ENCODE results near the gene SCNN1A. TPM values are rescaled to one million over a fixed set of nuclear protein-coding genes. Genes with fewer than 3 reads are reported as not detected.

The SCNN1A gene
- total RNA-seq, 4 donors from 2014 or later, result 74.6 to 139 (median 119) TPM

- intact Hi-C loops (cut with DNase I; ENCODE audit: low total_unique reads), result loop anchor here (5.0 to 10.0 kb wide), 2 partner anchors 41 to 199 kb away; partner anchors contain the start of genes GAPDH and SCNN1A
- TF ChIP-seq CTCF (IDR thresholded peaks at IDR 0.05), result no peak
- TF ChIP-seq POLR2A (IDR thresholded peaks at IDR 0.05), result no peak
- WGBS, 2 donors, result 1 to 2% methylated on average over 12 of the region's 12 CpGs
- peak; percentile 93 to 98 for DNase-seq (ENCODE audit: low spot score in 2 of 2)
- H3K4me3 ChIP-seq (ENCODE audit: low read depth, poor library complexity, severe bottlenecking), result no peak overlapping the region
Measured at GRCh38 chr12:6336079-6336888, 39.1 kb downstream of the SCNN1A start.

- no peak overlapping the region for H3K4me3 ChIP-seq (ENCODE audit: low read depth, poor library complexity, severe bottlenecking)
- intact Hi-C loops (cut with DNase I; ENCODE audit: low total_unique reads), result loop anchor here (5.0 to 10.0 kb wide), 2 partner anchors 42 to 199 kb away; partner anchors contain the start of genes GAPDH and SCNN1A
- TF ChIP-seq POLR2A (IDR thresholded peaks at IDR 0.05), result no peak
- peak in 1 of 3 donors; percentile 45 for TF ChIP-seq CTCF (IDR thresholded peaks at IDR 0.05)
- 1 to 2% methylated on average over 9 to 11 of the region's 11 CpGs for WGBS, 2 donors
- peak; percentile 76 to 95 for DNase-seq (ENCODE audit: low spot score in 2 of 2)
Measured at GRCh38 chr12:6335451-6336078, 39.8 kb downstream of the SCNN1A start.

GRCh38 chr12:6334940-6335450, 40.4 kb downstream of the SCNN1A start:
- intact Hi-C loops (cut with DNase I; ENCODE audit: low total_unique reads), result loop anchor here (5.0 to 10.0 kb wide), 2 partner anchors 42 to 200 kb away; partner anchors contain the start of genes GAPDH and SCNN1A
- no peak for DNase-seq (ENCODE audit: low spot score in 2 of 2)
- 17 to 27% methylated on average over 13 of the region's 13 CpGs for WGBS, 2 donors
- H3K4me3 ChIP-seq (ENCODE audit: low read depth, poor library complexity, severe bottlenecking), result no peak overlapping the region
- TF ChIP-seq CTCF (IDR thresholded peaks at IDR 0.05), result no peak
- no peak for TF ChIP-seq POLR2A (IDR thresholded peaks at IDR 0.05)

GRCh38 chr12:6334359-6334758, 41.0 kb downstream of the SCNN1A start:
- TF ChIP-seq CTCF (IDR thresholded peaks at IDR 0.05) (no peak), POLR2A (IDR thresholded peaks at IDR 0.05) (no peak)
- 53 to 57% methylated on average over 5 of the region's 5 CpGs for WGBS, 2 donors
- no peak for DNase-seq (ENCODE audit: low spot score in 2 of 2)
- intact Hi-C loops (cut with DNase I; ENCODE audit: low total_unique reads), result loop anchor here (10.0 kb wide), 1 partner anchor 200 kb away; the partner anchor contains the start of gene GAPDH
- no peak overlapping the region for H3K4me3 ChIP-seq (ENCODE audit: low read depth, poor library complexity, severe bottlenecking)

- intact Hi-C loops (cut with DNase I; ENCODE audit: low total_unique reads), result loop anchor here (10.0 kb wide), 1 partner anchor 201 kb away; the partner anchor contains the start of gene GAPDH
- 67 to 82% methylated on average over 9 of the region's 9 CpGs for WGBS, 2 donors
- DNase-seq (ENCODE audit: low spot score in 2 of 2), result no peak
- no peak for TF ChIP-seq POLR2A (IDR thresholded peaks at IDR 0.05)
- TF ChIP-seq CTCF (IDR thresholded peaks at IDR 0.05), result no peak
- H3K4me3 ChIP-seq (ENCODE audit: low read depth, poor library complexity, severe bottlenecking), result no peak overlapping the region
Measured at GRCh38 chr12:6333566-6333965, 41.8 kb downstream of the SCNN1A start.
